Mesenchymal stem cell (in vitro differentiated cells and primary cell): ENCODE measurements around the gene ESRP2.

Experiments
- DNase-seq: peaks from one replicate; pipeline ENCODE4 v3.0.0-alpha.2; 2013
- H2AFZ ChIP-seq: one replicate; pipeline ENCODE4 v1.6.1; 2013; ENCODE audit warnings: low read depth, mild to moderate bottlenecking, control low read depth, inconsistent platforms, low read length, moderate library complexity
- H2AK5ac ChIP-seq: 2 replicates; pipeline ENCODE4 v1.6.1; 2013; ENCODE audit warnings: low read length, moderate library complexity, mild to moderate bottlenecking, inconsistent platforms; ENCODE audit not compliant: severe bottlenecking
- H2BK120ac ChIP-seq: one replicate; pipeline ENCODE4 v1.6.1; 2013; ENCODE audit warnings: low read depth, mild to moderate bottlenecking, inconsistent platforms, low read length, moderate library complexity
- H2BK12ac ChIP-seq, 2 experiments: one replicate each; pipeline ENCODE4 v1.6.1; 2013; ENCODE audit warnings: inconsistent platforms in 2 of 2, low read length in 2 of 2, mild to moderate bottlenecking in 2 of 2, moderate library complexity in 2 of 2, control low read depth in 1 of 2
- H2BK15ac ChIP-seq: one replicate; pipeline ENCODE4 v1.6.1; 2013; ENCODE audit warnings: mild to moderate bottlenecking, low read depth, inconsistent platforms; ENCODE audit not compliant: poor library complexity, severe bottlenecking
- H2BK5ac ChIP-seq: 2 replicates; pipeline ENCODE4 v1.6.1; 2013; ENCODE audit warnings: low read depth, mild to moderate bottlenecking, low read length, control low read depth, inconsistent platforms; ENCODE audit not compliant: poor library complexity, severe bottlenecking
- H3K14ac ChIP-seq, 2 experiments: one replicate each; pipeline ENCODE4 v1.6.1; 2013; ENCODE audit warnings: inconsistent platforms in 2 of 2, low read length in 2 of 2, control low read depth in 1 of 2, mild to moderate bottlenecking in 1 of 2, moderate library complexity in 1 of 2
- H3K18ac ChIP-seq, 2 experiments: one replicate each; pipeline ENCODE4 v1.6.1; 2013; ENCODE audit warnings: inconsistent platforms in 2 of 2, low read length in 2 of 2, control low read depth in 1 of 2, low read depth in 1 of 2, mild to moderate bottlenecking in 1 of 2
- H3K23ac ChIP-seq, 2 experiments: one replicate each; pipeline ENCODE4 v1.6.1; 2013; ENCODE audit warnings: inconsistent platforms in 2 of 2, low read length in 2 of 2, mild to moderate bottlenecking in 2 of 2, moderate library complexity in 2 of 2, control low read depth in 1 of 2
- H3K27ac ChIP-seq: 2 replicates; pipeline ENCODE4 v1.5.1; 2013; ENCODE audit warnings: mild to moderate bottlenecking, moderate library complexity, low read length, control low read depth, inconsistent platforms; ENCODE audit not compliant: poor library complexity, severe bottlenecking
- H3K27me3 ChIP-seq, 2 experiments: 2 replicates each; pipeline versions ENCODE4 v1.6.1 to v1.7.0; 2013; ENCODE audit warnings: low read length in 2 of 2, mild to moderate bottlenecking in 2 of 2, moderate library complexity in 2 of 2, control low read depth in 1 of 2, inconsistent platforms in 1 of 2; ENCODE audit not compliant: control insufficient read depth in 1 of 2, insufficient read depth in 1 of 2
- H3K36me3 ChIP-seq, 2 experiments: 2 replicates each; pipeline versions ENCODE4 v1.6.1 to v1.7.0; 2013; ENCODE audit warnings: low read length in 2 of 2, control low read depth in 1 of 2, inconsistent platforms in 1 of 2, low read depth in 1 of 2, mild to moderate bottlenecking in 1 of 2; ENCODE audit not compliant: insufficient read depth in 2 of 2, control insufficient read depth in 1 of 2
- H3K4ac ChIP-seq, 2 experiments: one replicate each; pipeline ENCODE4 v1.6.1; 2013; ENCODE audit warnings: inconsistent platforms in 2 of 2, low read length in 2 of 2, mild to moderate bottlenecking in 2 of 2, moderate library complexity in 2 of 2, control low read depth in 1 of 2, low read depth in 1 of 2
- H3K4me1 ChIP-seq: 2 replicates; pipeline ENCODE4 v1.6.1; 2013; ENCODE audit warnings: low read depth, low read length, control low read depth; ENCODE audit not compliant: control insufficient read depth, insufficient read depth
- H3K4me2 ChIP-seq: 2 replicates; pipeline ENCODE4 v1.6.1; 2013; ENCODE audit warnings: low read length, mild to moderate bottlenecking, inconsistent platforms; ENCODE audit not compliant: poor library complexity, severe bottlenecking
- H3K4me3 ChIP-seq, 2 experiments: 2 replicates each; pipeline versions ENCODE4 v1.5.1 to v1.7.0; 2013; ENCODE audit warnings: low read length in 2 of 2, mild to moderate bottlenecking in 2 of 2, control low read depth in 1 of 2, low read depth in 1 of 2; ENCODE audit not compliant: insufficient read depth in 1 of 2
- H3K79me1 ChIP-seq: replicated peaks from 2 replicates; pipeline ENCODE4 v1.6.1; 2013; ENCODE audit warnings: mild to moderate bottlenecking, control low read depth, low read length, inconsistent platforms; ENCODE audit not compliant: poor library complexity, severe bottlenecking
- H3K9ac ChIP-seq: 2 replicates; pipeline ENCODE4 v1.7.0; 2013; ENCODE audit warnings: mild to moderate bottlenecking, low read length, moderate library complexity
- H3K9me3 ChIP-seq: 2 replicates; pipeline ENCODE4 v1.7.0; 2013; ENCODE audit warnings: mild to moderate bottlenecking, low read length; ENCODE audit not compliant: control insufficient read depth
- H4K8ac ChIP-seq: one replicate; pipeline ENCODE4 v1.6.1; 2013; ENCODE audit warnings: inconsistent platforms, mild to moderate bottlenecking, low read length, moderate library complexity
- H4K91ac ChIP-seq: one replicate; pipeline ENCODE4 v1.6.1; 2013; ENCODE audit warnings: mild to moderate bottlenecking, low read length, inconsistent platforms
- WGBS: methylation state at CpG from one replicate; pipeline ENCODE4 v1.1.7; 2013; ENCODE audit warnings: mixed read lengths; 5-methylcytosine and 5-hydroxymethylcytosine counted together

Gene ESRP2

DNA sequence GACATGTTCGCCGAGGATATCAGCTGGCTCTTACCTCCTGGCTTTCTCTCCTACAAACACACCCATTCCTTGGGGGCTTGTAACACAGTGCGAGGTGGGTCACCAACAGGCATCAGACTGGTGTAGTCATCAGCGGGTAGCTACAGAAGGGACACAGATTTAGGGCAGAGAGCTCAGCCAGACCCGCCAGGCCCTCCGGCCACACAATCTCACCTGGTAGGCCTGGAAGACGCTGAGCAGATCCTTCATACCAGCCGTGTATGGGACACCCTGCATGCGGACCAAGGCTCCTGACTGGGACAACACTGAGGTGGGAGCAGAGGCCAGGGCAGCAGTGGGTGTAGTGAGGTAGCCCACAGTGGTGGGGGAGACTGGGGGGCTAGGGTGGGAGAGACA, 5.8 kb downstream of the ESRP2 start:
- Histone ChIP-seq H3K4me3 (no peak overlapping the region), H3K79me1 (peaks cover 2% of the 10 kb centered on the region), H2BK5ac (no peak overlapping the region), H2AFZ (no peak overlapping the region), H2BK12ac (no peak overlapping the region), H3K23ac (no peak overlapping the region), H4K91ac (no peak overlapping the region), H3K36me3 (peaks cover 5 to 32% of the 10 kb centered on the region in 2 experiments), H3K4ac (no peak overlapping the region), H3K27ac (no peak overlapping the region), H2BK120ac (no peak overlapping the region), H3K4me1 (peaks cover 13% of the 10 kb centered on the region), H3K14ac (no peak overlapping the region), H2AK5ac (no peak overlapping the region), H3K27me3 (peaks cover 2 to 4% of the 10 kb centered on the region in 2 experiments), H2BK15ac (no peak overlapping the region), H3K9me3 (no peaks in the 10 kb centered on the region), H3K18ac (no peak overlapping the region), H3K4me2 (no peak overlapping the region), H3K9ac (no peak overlapping the region), H4K8ac (no peak overlapping the region)
- no peak for DNase-seq
- WGBS, result 96% methylated on average over 9 of the region's 9 CpGs

DNA sequence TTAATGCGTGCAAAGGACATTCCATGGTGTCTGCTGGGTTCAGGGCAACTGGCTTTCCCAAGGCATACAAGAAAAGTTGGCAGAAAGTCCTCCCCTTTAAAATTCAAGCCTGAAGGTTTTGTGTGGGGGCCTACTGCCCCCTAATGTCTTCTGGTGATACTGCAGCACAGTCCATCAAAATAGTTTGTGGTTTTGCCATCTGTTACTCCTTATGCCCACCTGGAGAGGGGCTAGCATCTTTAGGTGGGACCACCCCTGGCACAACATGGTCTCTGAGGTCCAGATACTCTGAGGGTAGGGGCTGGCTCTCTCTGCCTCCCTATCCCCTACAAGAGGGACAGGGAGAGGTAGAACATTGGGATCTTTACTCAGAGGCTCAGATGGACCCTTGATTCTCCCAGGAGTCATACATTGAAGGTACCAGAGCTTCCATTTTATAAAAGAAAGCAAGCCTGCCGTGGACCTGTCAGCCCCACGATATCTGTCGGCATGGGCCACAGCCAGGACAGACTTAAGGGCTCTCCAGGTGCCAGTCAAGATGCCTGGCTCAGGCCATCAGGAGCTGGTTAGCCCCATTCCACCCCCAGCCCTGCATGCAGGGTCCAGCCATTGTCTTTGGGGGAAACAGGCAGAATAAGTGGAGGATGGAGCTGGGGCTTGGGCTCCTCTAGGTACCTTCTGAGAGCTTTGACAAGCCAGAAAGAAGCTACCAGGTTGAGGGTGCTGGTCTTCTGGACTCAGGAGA, 6.3 kb downstream of the ESRP2 start:
- Histone ChIP-seq H2BK120ac (no peak overlapping the region), H3K14ac (no peak overlapping the region), H3K36me3 (peaks cover 5 to 30% of the 10 kb centered on the region in 2 experiments), H4K91ac (no peak overlapping the region), H3K4me2 (no peak overlapping the region), H3K79me1 (peaks cover 2% of the 10 kb centered on the region), H3K9me3 (no peaks in the 10 kb centered on the region), H2BK15ac (no peak overlapping the region), H2BK12ac (no peak overlapping the region), H3K4me1 (peaks cover 8% of the 10 kb centered on the region), H3K4ac (no peak overlapping the region), H3K4me3 (no peak overlapping the region), H2BK5ac (no peak overlapping the region), H2AFZ (no peak overlapping the region), H3K27me3 (peaks cover 0 to 2% of the 10 kb centered on the region in 2 experiments), H3K23ac (no peak overlapping the region), H2AK5ac (no peak overlapping the region), H4K8ac (no peak overlapping the region), H3K18ac (no peak overlapping the region), H3K9ac (peak overlapping the region; percentile 18), H3K27ac (no peak overlapping the region)
- DNase-seq, result peak; percentile 69
- 67% methylated on average over 4 of the region's 4 CpGs for WGBS

DNA sequence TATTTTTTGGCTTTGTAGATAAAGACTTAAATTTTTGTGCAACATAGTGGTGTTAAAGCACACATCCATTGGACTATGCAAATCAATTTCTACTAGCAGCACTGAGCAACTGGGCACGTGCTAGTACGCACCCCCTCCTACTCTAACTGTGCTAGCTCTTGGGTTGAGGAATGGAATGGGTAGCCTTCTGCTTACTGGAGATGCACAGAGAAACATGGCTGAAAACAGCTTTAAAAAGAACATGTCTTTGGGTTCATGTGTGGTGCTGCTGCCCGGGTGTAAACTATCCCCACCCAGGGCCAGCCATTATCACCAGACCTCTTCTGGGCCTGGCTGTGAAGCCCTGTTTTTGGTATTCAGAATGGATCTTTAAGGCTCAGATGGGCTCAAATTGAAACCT, 7.3 kb downstream of the ESRP2 start:
- Histone ChIP-seq H3K79me1 (peaks cover 2% of the 10 kb centered on the region), H3K9me3 (no peaks in the 10 kb centered on the region), H3K4me2 (no peak overlapping the region), H2BK120ac (no peak overlapping the region), H3K9ac (peak overlapping the region; percentile 18), H4K91ac (no peak overlapping the region), H4K8ac (no peak overlapping the region), H3K4ac (no peak overlapping the region), H2BK12ac (no peak overlapping the region), H3K27ac (no peak overlapping the region), H3K27me3 (no peaks in the 10 kb centered on the region), H2BK15ac (no peak overlapping the region), H2BK5ac (no peak overlapping the region), H3K14ac (no peak overlapping the region), H3K4me3 (no peak overlapping the region), H3K4me1 (peaks cover 3% of the 10 kb centered on the region), H2AK5ac (no peak overlapping the region), H3K36me3 (peaks cover 5 to 30% of the 10 kb centered on the region in 2 experiments), H3K18ac (no peak overlapping the region), H2AFZ (no peak overlapping the region), H3K23ac (no peak overlapping the region)
- 100% methylated on average over 1 of the region's 3 CpGs for WGBS
- DNase-seq, result no peak

DNA sequence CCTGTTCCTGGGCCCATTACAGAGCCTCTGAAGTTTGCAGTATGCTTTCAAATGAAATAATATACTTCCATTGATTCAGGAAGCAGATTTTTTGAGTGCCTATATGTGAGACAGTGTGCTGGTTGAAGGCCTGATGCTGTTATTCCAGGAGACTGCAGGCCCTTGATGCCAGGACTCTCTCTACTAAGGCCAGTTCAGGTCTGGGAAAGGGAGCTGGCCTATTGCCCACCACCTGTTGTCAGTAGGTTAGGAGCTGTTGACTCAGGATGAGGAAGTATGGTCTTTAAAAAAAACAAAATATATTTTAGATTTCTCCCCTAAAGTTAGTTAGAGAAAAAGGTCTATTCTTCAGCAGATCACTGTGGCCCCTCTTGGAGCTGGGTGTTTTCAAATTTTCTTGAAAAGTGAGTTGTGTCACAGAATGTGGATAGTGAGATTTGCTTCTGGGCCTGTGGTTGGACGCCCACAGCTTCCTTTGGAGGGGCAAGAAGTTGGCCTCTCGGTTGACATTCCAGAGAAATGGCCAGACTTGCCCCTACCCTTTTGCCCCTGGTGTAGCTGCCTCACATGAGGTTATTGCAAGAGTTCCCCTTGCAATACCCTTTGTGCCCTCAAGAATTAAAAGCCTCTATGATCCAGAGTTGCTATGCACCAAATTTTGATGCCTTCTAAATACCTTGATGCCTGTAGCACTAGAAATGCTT, 7.9 kb downstream of the ESRP2 start:
- no peak overlapping the region for H3K18ac ChIP-seq
- peak overlapping the region in 1 of 2 experiments; percentile 71 for H2BK12ac ChIP-seq
- no peaks in the 10 kb centered on the region for H3K27me3 ChIP-seq
- H4K91ac ChIP-seq, result no peak overlapping the region
- 88% methylated on average over 2 of the region's 2 CpGs for WGBS
- H3K23ac ChIP-seq, result no peak overlapping the region
- no peak overlapping the region for H2BK15ac ChIP-seq
- no peak overlapping the region for H3K27ac ChIP-seq
- H2BK5ac ChIP-seq, result no peak overlapping the region
- H3K4me2 ChIP-seq, result no peak overlapping the region
- H3K4me3 ChIP-seq, result no peak overlapping the region
- no peak overlapping the region for H3K14ac ChIP-seq
- no peaks in the 10 kb centered on the region for H3K9me3 ChIP-seq
- H3K9ac ChIP-seq, result no peak overlapping the region
- H2BK120ac ChIP-seq, result no peak overlapping the region
- H3K4ac ChIP-seq, result no peak overlapping the region
- no peak for DNase-seq
- H2AK5ac ChIP-seq, result no peak overlapping the region
- H3K36me3 ChIP-seq, result peaks cover 5 to 30% of the 10 kb centered on the region in 2 experiments
- H2AFZ ChIP-seq, result no peak overlapping the region
- H3K4me1 ChIP-seq, result peaks cover 3% of the 10 kb centered on the region
- H4K8ac ChIP-seq, result peak overlapping the region; percentile 66
- H3K79me1 ChIP-seq, result peaks cover 4% of the 10 kb centered on the region
